Ishikawa (cell line): ENCODE results near the gene RYR3.

Source experiments
- CEBPB ChIP-seq: IDR thresholded peaks from 2 replicates; pipeline ENCODE4 v1.6.1; 2012
- CREB1 ChIP-seq: IDR thresholded peaks from 2 replicates; pipeline ENCODE4 v1.6.1; 2012; ENCODE audit warnings: low read depth
- EGR1 ChIP-seq: IDR thresholded peaks from 2 replicates; pipeline ENCODE4 v1.6.1; 2012
- EP300 ChIP-seq: IDR thresholded peaks from 2 replicates; pipeline ENCODE4 v1.6.1; 2012; ENCODE audit warnings: borderline replicate concordance
- FOXM1 ChIP-seq: IDR thresholded peaks from 2 replicates; pipeline ENCODE4 v1.6.1; 2012; ENCODE audit warnings: low read depth, borderline replicate concordance
- MAX ChIP-seq: IDR thresholded peaks from 2 replicates; pipeline ENCODE4 v1.6.1; 2012
- NFIC ChIP-seq: IDR thresholded peaks from 2 replicates; pipeline ENCODE4 v1.6.1; 2012
- RAD21 ChIP-seq: IDR thresholded peaks from 2 replicates; pipeline ENCODE4 v1.6.1; 2012; ENCODE audit warnings: low read depth
- REST ChIP-seq: IDR thresholded peaks from 2 replicates; pipeline ENCODE4 v1.6.1; 2012; ENCODE audit warnings: low read depth, mild to moderate bottlenecking
- TAF1 ChIP-seq: IDR thresholded peaks from 2 replicates; pipeline ENCODE4 v1.6.1; 2012; ENCODE audit warnings: low read depth, mild to moderate bottlenecking
- TCF12 ChIP-seq: IDR thresholded peaks from 2 replicates; pipeline ENCODE4 v1.6.1; 2012; ENCODE audit warnings: low read depth
- TEAD4 ChIP-seq: IDR thresholded peaks from 2 replicates; pipeline ENCODE4 v1.6.1; 2012
- USF1 ChIP-seq: IDR thresholded peaks from 2 replicates; pipeline ENCODE4 v1.6.1; 2012
- YY1 ChIP-seq: IDR thresholded peaks from 2 replicates; pipeline ENCODE4 v1.6.1; 2012; ENCODE audit warnings: low read depth
- ZBTB7A ChIP-seq: IDR thresholded peaks from 2 replicates; pipeline ENCODE4 v1.6.1; 2012; ENCODE audit warnings: low read depth

The RYR3 gene

GRCh38 chr15:33561407-33561806 lies 250.6 kb downstream of the RYR3 start:
- no peak for TF ChIP-seq EGR1
- TF ChIP-seq CREB1: no peak
- TF ChIP-seq ZBTB7A: no peak
- TF ChIP-seq TCF12: no peak
- TF ChIP-seq NFIC: no peak
- TF ChIP-seq TAF1: no peak
- TF ChIP-seq YY1: no peak
- no peak for TF ChIP-seq TEAD4
- TF ChIP-seq RAD21: no peak
- no peak for TF ChIP-seq CEBPB

- TF ChIP-seq REST (no peak), EGR1 (no peak), USF1 (no peak), CEBPB (no peak), TEAD4 (no peak), CREB1 (no peak), ZBTB7A (no peak), YY1 (no peak), TAF1 (no peak), RAD21 (no peak), MAX (no peak), NFIC (no peak), TCF12 (no peak), FOXM1 (no peak), EP300 (no peak)
Measured at GRCh38 chr15:33561967-33562366, 251.2 kb downstream of the RYR3 start.

GRCh38 chr15:33565094-33565493 lies 254.3 kb downstream of the RYR3 start:
- TF ChIP-seq USF1 (no peak), TCF12 (no peak), ZBTB7A (no peak), NFIC (no peak), TEAD4 (no peak), FOXM1 (no peak), EGR1 (no peak), REST (no peak), CREB1 (no peak), CEBPB (no peak), MAX (no peak)

GRCh38 chr15:33567652-33568051 lies 256.9 kb downstream of the RYR3 start:
- TF ChIP-seq TEAD4 (no peak), REST (no peak), RAD21 (no peak), EP300 (no peak)

GRCh38 chr15:33569036-33569435 lies 258.3 kb downstream of the RYR3 start:
- TF ChIP-seq ZBTB7A: no peak
- TF ChIP-seq FOXM1: no peak
- TF ChIP-seq EP300: no peak
- TF ChIP-seq REST: no peak
- TF ChIP-seq TAF1: no peak
- no peak for TF ChIP-seq YY1
